K562 (cell line): ENCODE measurements around the gene LRRC58. TPM values are rescaled to one million over a fixed set of nuclear protein-coding genes. Genes with fewer than 3 reads are reported as not detected.
A peak's percentile ranks its signal among the peaks of the same experiment; 100 is the strongest.

ENCODE experiments used
- AFF4 ChIP-seq: sonication (generic); formaldehyde crosslinking; IDR thresholded peaks from 2 replicates; pipeline ENCODE4 v1.8.0; 2023; ENCODE audit warnings: mild to moderate bottlenecking, missing genetic modification reagents
- ARID2 ChIP-seq: fragments of 450-650 bp; IDR thresholded peaks from 2 replicates; pipeline ENCODE4 v1.6.1; 2017; ENCODE audit warnings: antibody characterized with exemption, mild to moderate bottlenecking
- CSDE1 ChIP-seq, 2 experiments: fragments of 450-650 bp; IDR thresholded peaks; 2 replicates each; pipeline ENCODE4 v1.6.1; 2016; ENCODE audit warnings: mild to moderate bottlenecking in 1 of 2
- DMBX1 ChIP-seq: fragments of 250-450 bp; sonication (Bioruptor Pico); IDR thresholded peaks from 2 replicates; pipeline ENCODE4 v1.8.0; 2022; ENCODE audit warnings: inconsistent platforms, mild to moderate bottlenecking, moderate library complexity, borderline replicate concordance
- JUND ChIP-seq, 2 experiments: IDR thresholded peaks; 2 replicates in 1 of 2; 3 replicates in 1 of 2; pipeline ENCODE4 v1.6.1; 2011; ENCODE audit warnings: borderline replicate concordance in 2 of 2, low read depth in 2 of 2, low read length in 2 of 2, improper control_type of control experiment in 1 of 2, missing biosample characterization in 1 of 2, missing genetic modification characterization in 1 of 2, missing genetic modification reagents in 1 of 2
- NFIC ChIP-seq: fragments of 450-650 bp; IDR thresholded peaks from 2 replicates; pipeline ENCODE4 v1.6.1; 2017; ENCODE audit warnings: mild to moderate bottlenecking, inconsistent platforms
- SETDB1 ChIP-seq: IDR thresholded peaks from one replicate; pipeline ENCODE4 v1.6.1; 2012; ENCODE audit warnings: low read length, control low read depth, inconsistent platforms
- USF1 ChIP-seq: sonication (generic); formaldehyde crosslinking; IDR thresholded peaks from 2 replicates; pipeline ENCODE4 v1.9.0; 2022; ENCODE audit warnings: mild to moderate bottlenecking, missing genetic modification reagents
- XRCC4 ChIP-seq: IDR thresholded peaks from one replicate; pipeline ENCODE4 v1.6.1; 2011; ENCODE audit not compliant: insufficient read depth, insufficient read length; ENCODE audit errors: extremely low read depth
- ZNF12 ChIP-seq: sonication (generic); formaldehyde crosslinking; IDR thresholded peaks from 2 replicates; pipeline ENCODE4 v1.4.0; 2020; ENCODE audit warnings: mild to moderate bottlenecking, missing genetic modification reagents
- ZNF318 ChIP-seq, 2 experiments: fragments of 450-650 bp; IDR thresholded peaks; 2 replicates each; pipeline ENCODE4 v1.6.1; 2016; ENCODE audit warnings: mild to moderate bottlenecking in 2 of 2, borderline replicate concordance in 1 of 2, low read depth in 1 of 2, moderate library complexity in 1 of 2
- ZNF699 ChIP-seq: fragments of 250-450 bp; sonication (Bioruptor Pico); IDR thresholded peaks from 2 replicates; pipeline ENCODE4 v1.8.0; 2021; ENCODE audit warnings: mild to moderate bottlenecking, moderate library complexity; ENCODE audit not compliant: insufficient replicate concordance
- ZNF707 ChIP-seq: fragments of 250-450 bp; sonication (Bioruptor Pico); conservative IDR thresholded peaks from 2 replicates; pipeline ENCODE4 v1.8.0; 2022; ENCODE audit warnings: inconsistent platforms, mild to moderate bottlenecking, moderate library complexity
- polyA plus RNA-seq, 8 experiments: library from polyadenylated mRNA; depleted of rRNA in 4 of 8; stranded (reverse) in 5 of 8; unstranded in 3 of 8; fragments of >200 nt; fragmentation: Nextera tagmentation in 2 of 8; fragmentation: Illumina TruSeq in 1 of 8; extraction: Ambion mirVana in 2 of 8; extraction: Trizol in 1 of 8; gene quantifications; 2 replicates each; pipeline versions ENCODE4 v1.2.1 to v1.2.3, GENCODE V29; 2011 to 2014; ENCODE audit warnings: inconsistent platforms in 1 of 8, missing spikeins in 1 of 8
- total RNA-seq, 7 experiments: library from RNA; depleted of rRNA in 6 of 7; stranded (reverse); fragments of >200 nt in 6 of 7; fragmentation: Illumina TruSeq in 2 of 7; extraction: Trizol in 2 of 7; gene quantifications; 2 replicates each; pipeline versions ENCODE4 v1.2.1 to v1.2.3, GENCODE V29; 2011 to 2021; ENCODE audit warnings: low replicate concordance in 1 of 7

The LRRC58 gene
- total and polyA plus RNA-seq, 9 of the 15 experiments (the other 6 are each of a cell fraction or from before 2014, with no cell fraction given), result 5.6 to 26.6 (median 14.8) TPM

GRCh38 chr3:120348991-120349854 lies at the start of gene LRRC58 (continued):
- no peak for TF ChIP-seq DMBX1
- TF ChIP-seq ARID2, result no peak
- no peak for TF ChIP-seq SETDB1
- TF ChIP-seq USF1 (CRISPR knock-in tag), result peak; percentile 82
- TF ChIP-seq ZNF699 (CRISPR knock-in tag), result no peak
- TF ChIP-seq JUND (IDR thresholded peaks at IDR 0.05; ENCODE audit: borderline replicate concordance, low read depth, low read length), result no peak
- peak; percentile 22; the same call in 1 of the 3 replicates for TF ChIP-seq JUND (tag; IDR thresholded peaks at IDR 0.05; ENCODE audit: borderline replicate concordance, low read depth, low read length)
- no peak; the same call in 1 of the 2 replicates for TF ChIP-seq ZNF12 (CRISPR knock-in tag)
- TF ChIP-seq NFIC, result peak; percentile 7; the same call in 1 of the 2 replicates
- no peak for TF ChIP-seq ZNF318 (IDR thresholded peaks at IDR 0.05; ENCODE audit: borderline replicate concordance in 1 of 2, low read depth in 1 of 2)
- no peak for TF ChIP-seq ZNF707 (CRISPR knock-in tag)
- TF ChIP-seq XRCC4, result no peak
- TF ChIP-seq CSDE1 (IDR thresholded peaks at IDR 0.05), result no peak
- TF ChIP-seq AFF4 (CRISPR knock-in tag), result no peak
